HG02759 (cell line): ENCODE data around the gene RUSC2.
"Not testable (repeated sequence)": the region's sequence is repeated elsewhere in the genome, so short reads cannot be mapped to it uniquely, and the experiment has no call there.

ENCODE experiments used
- ATAC-seq: cut with Tn5 transposase; IDR thresholded peaks from one replicate; pipeline ENCODE4 v1.9.1; 2021; ENCODE audit warnings: mild to moderate bottlenecking, moderate library complexity; ENCODE audit not compliant: unreplicated experiment

The RUSC2 gene

GRCh38 chr9:35493119-35493518 lies 3.2 kb downstream of the RUSC2 start:
- ATAC-seq, result not testable (repeated sequence)

DNA sequence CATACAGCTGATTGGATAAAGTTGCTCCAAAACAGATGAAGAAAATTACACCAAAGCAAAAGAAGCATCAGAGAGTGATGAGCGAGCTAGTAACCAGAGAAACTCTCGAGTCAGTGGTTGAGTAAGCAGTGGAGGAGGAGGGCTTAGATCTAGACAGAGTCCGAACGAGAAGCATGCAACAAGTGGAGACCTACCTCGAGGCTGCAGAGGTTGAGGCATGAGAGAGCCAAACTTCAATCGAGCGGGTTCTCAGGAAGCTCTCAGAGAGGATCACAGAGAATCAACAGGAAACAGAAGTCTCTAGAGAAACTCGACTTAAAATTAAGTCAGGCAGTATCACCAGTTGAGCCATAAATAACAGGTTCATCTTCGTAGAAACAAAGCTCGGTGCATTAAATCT lies 6.1 kb downstream of the RUSC2 start:
- no peak for ATAC-seq

GRCh38 chr9:35498245-35498644 lies 8.3 kb downstream of the RUSC2 start:
- not testable (repeated sequence) for ATAC-seq

GRCh38 chr9:35499029-35499700 lies 9.3 kb downstream of the RUSC2 start:
- no peak for ATAC-seq

DNA sequence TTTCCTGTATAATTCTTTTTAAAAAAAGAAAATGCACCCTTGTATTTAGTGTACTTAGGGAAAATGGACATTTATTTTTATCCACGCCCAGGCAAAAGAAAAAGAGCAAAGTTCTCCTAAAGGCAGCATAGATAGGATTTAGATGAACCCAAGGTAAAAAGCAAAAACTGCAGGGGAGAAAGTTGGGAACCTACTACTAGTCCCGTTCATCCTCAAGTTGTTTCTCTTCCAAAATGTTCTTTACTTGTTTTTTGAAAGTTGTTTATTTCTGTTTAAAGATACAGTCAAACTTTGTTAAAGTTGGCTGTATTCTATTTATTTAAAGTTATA lies 9.8 kb downstream of the RUSC2 start:
- ATAC-seq, result no peak

DNA sequence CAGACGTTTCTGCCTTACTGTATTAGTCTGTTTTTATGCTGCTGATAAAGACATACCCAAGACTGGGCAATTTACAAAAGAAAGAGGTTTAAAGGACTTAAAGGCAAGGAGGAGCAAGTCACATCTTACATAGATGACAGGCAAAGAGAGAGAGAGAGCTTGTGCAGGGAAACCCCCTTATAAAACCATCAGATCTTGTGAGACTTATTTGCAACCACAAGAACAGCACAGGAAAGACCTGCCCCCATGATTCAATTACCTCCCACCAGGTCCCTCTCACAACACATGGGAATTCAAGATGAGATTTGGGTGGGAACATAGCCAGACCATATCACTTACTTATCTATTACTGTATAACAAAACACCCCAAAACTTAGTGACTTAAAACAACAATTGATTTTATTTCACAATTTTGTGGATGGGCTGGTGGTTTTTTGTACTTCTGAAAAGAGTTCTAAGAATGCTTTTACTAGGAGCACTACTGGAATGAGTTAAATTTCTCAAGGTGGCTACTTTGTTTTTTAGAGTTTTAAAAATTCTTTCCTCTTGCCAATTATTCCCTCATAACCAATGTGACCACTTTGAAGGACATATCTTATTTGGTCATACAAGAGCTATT lies 10.3 kb downstream of the RUSC2 start:
- no peak for ATAC-seq

GRCh38 chr9:35501946-35502345 lies 12.0 kb downstream of the RUSC2 start:
- no peak for ATAC-seq

- no peak for ATAC-seq
These were observed 16.4 kb downstream of the RUSC2 start for GRCh38 chr9:35506359-35506758.

DNA sequence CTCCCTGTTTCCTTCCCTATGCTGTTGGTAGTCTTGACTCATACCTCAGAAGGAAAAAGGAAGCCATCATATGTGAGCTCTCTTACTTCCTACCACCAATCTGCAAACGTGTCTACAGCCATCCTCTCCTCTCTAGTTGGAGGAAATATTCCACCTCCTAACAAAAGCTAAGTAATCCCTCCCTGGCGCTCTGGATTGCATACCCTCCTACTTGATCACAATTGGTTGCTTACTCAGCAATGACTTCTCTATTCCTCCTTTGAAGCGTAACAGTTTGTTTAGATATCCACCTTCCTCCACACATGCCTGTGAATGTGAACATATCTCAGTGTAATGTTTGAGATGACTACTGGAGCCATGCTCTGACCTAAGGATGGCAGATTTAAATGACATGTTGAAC lies 18.2 kb downstream of the RUSC2 start:
- ATAC-seq, result no peak

GRCh38 chr9:35510383-35510753 lies 20.5 kb downstream of the RUSC2 start:
- no peak for ATAC-seq

GRCh38 chr9:35510754-35511428 lies 21.0 kb downstream of the RUSC2 start:
- no peak for ATAC-seq

- no peak for ATAC-seq
These were observed 21.5 kb downstream of the RUSC2 start for GRCh38 chr9:35511453-35511852.

- ATAC-seq, result no peak
These were observed 25.9 kb downstream of the RUSC2 start for GRCh38 chr9:35515766-35516165.

- ATAC-seq, result no peak
These were observed 26.6 kb downstream of the RUSC2 start for GRCh38 chr9:35516479-35516878.

- ATAC-seq, result no peak
These were observed 27.2 kb downstream of the RUSC2 start for GRCh38 chr9:35517131-35517530.

- ATAC-seq, result no peak
These were observed 27.8 kb downstream of the RUSC2 start for GRCh38 chr9:35517552-35518224.

- no peak for ATAC-seq
These were observed 28.4 kb downstream of the RUSC2 start for GRCh38 chr9:35518225-35518821.

- ATAC-seq, result no peak
These were observed 29.2 kb downstream of the RUSC2 start for GRCh38 chr9:35518981-35519679.

GRCh38 chr9:35519692-35520363 lies 29.9 kb downstream of the RUSC2 start:
- no peak for ATAC-seq

GRCh38 chr9:35520364-35520710 lies 30.4 kb downstream of the RUSC2 start:
- no peak for ATAC-seq
